Heart right ventricle (tissue), 16 donors: Measurements from ENCODE around the gene FFAR3. TPM values are rescaled to one million over a fixed set of nuclear protein-coding genes. Genes with fewer than 3 reads are reported as not detected.

Experiments
- ATAC-seq, 8 donors: fragments of 200-7000 bp; cut with Tn5 transposase; one replicate each; pipeline ENCODE4 v1.9.1; 2020; ENCODE audit warnings: mild to moderate bottlenecking in 8 of 8, moderate library complexity in 8 of 8, moderate number of reproducible peaks in 1 of 8
- DNase-seq, 2 donors: peaks; one replicate each; pipeline ENCODE4 v3.0.0-alpha.2; 2020
- H3K27ac ChIP-seq, 10 donors: fragments of 200-600 bp; sonication (generic) in 2 of 10; one replicate each; pipeline versions ENCODE4 v1.5.0 to v1.8.0; 2020 to 2022; ENCODE audit warnings: mild to moderate bottlenecking in 3 of 10
- H3K27me3 ChIP-seq, 7 donors: fragments of 200-600 bp; one replicate each; pipeline ENCODE4 v1.8.0; 2021 to 2022; ENCODE audit warnings: mild to moderate bottlenecking in 2 of 7
- H3K36me3 ChIP-seq, 9 donors: fragments of 200-600 bp; sonication (generic) in 1 of 9; one replicate each; pipeline versions ENCODE4 v1.5.0 to v1.8.0; 2020 to 2022; ENCODE audit warnings: mild to moderate bottlenecking in 2 of 9
- H3K4me1 ChIP-seq, 9 donors: fragments of 200-600 bp; sonication (generic) in 1 of 9; one replicate each; pipeline versions ENCODE4 v1.5.0 to v1.8.0; 2020 to 2022; ENCODE audit warnings: mild to moderate bottlenecking in 4 of 9
- H3K4me3 ChIP-seq, 10 donors: fragments of 200-600 bp; sonication (generic) in 2 of 10; one replicate each; pipeline versions ENCODE4 v1.5.0 to v1.8.0; 2020 to 2022; ENCODE audit warnings: mild to moderate bottlenecking in 7 of 10, moderate library complexity in 2 of 10
- H3K9me3 ChIP-seq, 11 donors: fragments of 200-600 bp in 10 of 11; sonication (generic) in 2 of 11; one replicate each; pipeline versions ENCODE4 v1.5.0 to v1.8.0; 2013 to 2022; ENCODE audit warnings: mild to moderate bottlenecking in 2 of 11, control low read depth in 1 of 11, moderate library complexity in 1 of 11
- WGBS, 2 donors: extraction: QIAGEN DNeasy Blood & Tissue Kit; methylation state at CpG; one replicate each; pipeline ENCODE4 v1.1.7; 2013; ENCODE audit warnings: inconsistent platforms in 1 of 2; 5-methylcytosine and 5-hydroxymethylcytosine counted together
- intact Hi-C, 10 donors: fragments of 100-400 bp; cut with DNase I; formaldehyde crosslinking; loops; one replicate each; pipeline versions ENCODE4 v1.11.1 to v1.14.2; 2022
- polyA plus RNA-seq, 2 donors: library from polyadenylated mRNA; stranded (reverse); fragments of 200-250 nt; gene quantifications; one replicate each; pipeline ENCODE4 v1.2.3, GENCODE V29; 2013
- total RNA-seq, 10 donors: library from RNA; stranded (reverse); fragmentation: NEBNext Ultra II Directional in 3 of 10; extraction: Animal tissue kit (Norgen Biotek cat#: 25700) in 3 of 10; gene quantifications; one replicate each; pipeline versions ENCODE4 v1.2.1 to v1.2.4, GENCODE V29; 2021 to 2023
- TF ChIP-seq, protein P1 (sequence below), 9 donors: fragments of 200-600 bp; sonication (generic) in 2 of 9; IDR thresholded peaks; one replicate each; pipeline versions ENCODE4 v1.5.0 to v1.8.0; 2021 to 2022; ENCODE audit warnings: antibody characterized with exemption in 9 of 9, mild to moderate bottlenecking in 5 of 9, moderate library complexity in 1 of 9
- donor health status: Arrhythmogenic right ventricular cardiomyopathy.
- donor health status: ischemic (EF 13 %, LVEDD 7.1; RV severe dilation, severe dysfunction).
- donor health status: healthy with polysubstance abuse.
- donor health status: DM: no; HTN: yes; CAD: no.
- donor health status: DM: no; HTN: no; CAD: no.
- donor health status: ischemic (EF 25% LVEDD 6.9; RV normal size, moderate dysfunction).
- donor health status: ischemic (EF 25% LVEDD 5.7; RV mildly dilated, moderate dysfunction).
- donor health status: healthy.
- donor health status: DM: yes; HTN: yes; CAD: no.
- donor health status: Ischemic cardiomyopathy.
- donor health status: ischemic (EF 35%, LVEDD 5.7; RV mildly dilated, moderate dysfunction).
- donor health status: nonischemic (EF 11% LVEDD 7.7; RV severe dilation, severe dysfunction).
- donor health status: DM: yes; HTN: yes; CAD: no.
- donor health status: PGD.
- donor health status: ischemic (EF 29% LVEDD 5.4; RV normal size, mild dysfunction).
- donor health status: nonischemic (EF 23%, LVEDD 6.1; RV moderate dilation, normal function).

FFAR3 gene
- total and polyA plus RNA-seq, 12 donors: 0.09 to 0.49 (median 0.40) TPM; not detected in 9

DNA sequence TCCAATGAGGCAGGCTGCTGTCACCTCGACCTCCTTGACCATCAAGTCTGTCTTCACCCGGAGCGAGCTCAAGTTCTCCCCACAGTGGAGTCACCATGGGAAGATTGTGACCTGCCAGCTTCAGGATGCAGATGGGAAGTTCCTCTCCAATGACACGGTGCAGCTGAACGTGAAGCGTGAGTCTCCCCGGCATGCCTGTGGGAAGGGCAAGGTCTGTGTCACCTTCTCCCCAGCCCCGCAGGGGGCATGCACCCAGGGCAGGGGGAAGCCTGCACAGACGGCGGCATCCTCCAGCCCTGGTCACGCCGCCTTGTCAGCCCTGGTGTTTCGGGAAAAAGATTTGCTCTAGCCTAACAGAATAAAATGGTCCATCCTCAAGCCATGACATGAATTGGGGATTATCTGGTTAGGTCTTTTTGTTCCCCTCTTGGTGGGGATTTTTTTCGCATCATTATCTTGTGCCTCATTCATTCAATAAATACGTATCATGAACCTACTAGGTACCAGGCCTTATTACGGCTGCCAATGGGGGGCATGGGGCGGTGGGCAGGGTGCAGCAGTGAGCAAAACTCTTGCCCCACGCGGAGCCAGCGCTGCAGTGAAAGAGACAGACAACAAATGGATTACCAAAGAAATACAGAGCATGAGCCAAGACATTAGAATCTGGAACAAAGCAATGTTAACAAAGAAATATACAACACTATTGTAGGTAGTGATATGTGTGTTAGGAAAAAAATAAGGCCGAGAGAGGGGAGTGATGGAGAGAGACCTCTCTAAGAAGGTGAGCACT is 21.9 kb upstream of the FFAR3 start:
- Histone ChIP-seq H3K27ac (no peak overlapping the region), H3K4me1 (no peaks in the 10 kb centered on the region), H3K4me3 (no peak overlapping the region), H3K36me3 (no peaks in the 10 kb centered on the region), H3K27me3 (peaks cover 0 to 30% (median 24%) of the 10 kb centered on the region in 7 donors), H3K9me3 (no peaks in the 10 kb centered on the region)
- TF ChIP-seq, protein P1, sequence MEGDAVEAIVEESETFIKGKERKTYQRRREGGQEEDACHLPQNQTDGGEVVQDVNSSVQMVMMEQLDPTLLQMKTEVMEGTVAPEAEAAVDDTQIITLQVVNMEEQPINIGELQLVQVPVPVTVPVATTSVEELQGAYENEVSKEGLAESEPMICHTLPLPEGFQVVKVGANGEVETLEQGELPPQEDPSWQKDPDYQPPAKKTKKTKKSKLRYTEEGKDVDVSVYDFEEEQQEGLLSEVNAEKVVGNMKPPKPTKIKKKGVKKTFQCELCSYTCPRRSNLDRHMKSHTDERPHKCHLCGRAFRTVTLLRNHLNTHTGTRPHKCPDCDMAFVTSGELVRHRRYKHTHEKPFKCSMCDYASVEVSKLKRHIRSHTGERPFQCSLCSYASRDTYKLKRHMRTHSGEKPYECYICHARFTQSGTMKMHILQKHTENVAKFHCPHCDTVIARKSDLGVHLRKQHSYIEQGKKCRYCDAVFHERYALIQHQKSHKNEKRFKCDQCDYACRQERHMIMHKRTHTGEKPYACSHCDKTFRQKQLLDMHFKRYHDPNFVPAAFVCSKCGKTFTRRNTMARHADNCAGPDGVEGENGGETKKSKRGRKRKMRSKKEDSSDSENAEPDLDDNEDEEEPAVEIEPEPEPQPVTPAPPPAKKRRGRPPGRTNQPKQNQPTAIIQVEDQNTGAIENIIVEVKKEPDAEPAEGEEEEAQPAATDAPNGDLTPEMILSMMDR (IDR thresholded peaks at IDR 0.05): no peak
- ATAC-seq: no peak
- WGBS, 2 donors: 80 to 82% methylated on average over 21 of the region's 21 CpGs
- intact Hi-C loops: no loop called here
- no peak for DNase-seq

DNA sequence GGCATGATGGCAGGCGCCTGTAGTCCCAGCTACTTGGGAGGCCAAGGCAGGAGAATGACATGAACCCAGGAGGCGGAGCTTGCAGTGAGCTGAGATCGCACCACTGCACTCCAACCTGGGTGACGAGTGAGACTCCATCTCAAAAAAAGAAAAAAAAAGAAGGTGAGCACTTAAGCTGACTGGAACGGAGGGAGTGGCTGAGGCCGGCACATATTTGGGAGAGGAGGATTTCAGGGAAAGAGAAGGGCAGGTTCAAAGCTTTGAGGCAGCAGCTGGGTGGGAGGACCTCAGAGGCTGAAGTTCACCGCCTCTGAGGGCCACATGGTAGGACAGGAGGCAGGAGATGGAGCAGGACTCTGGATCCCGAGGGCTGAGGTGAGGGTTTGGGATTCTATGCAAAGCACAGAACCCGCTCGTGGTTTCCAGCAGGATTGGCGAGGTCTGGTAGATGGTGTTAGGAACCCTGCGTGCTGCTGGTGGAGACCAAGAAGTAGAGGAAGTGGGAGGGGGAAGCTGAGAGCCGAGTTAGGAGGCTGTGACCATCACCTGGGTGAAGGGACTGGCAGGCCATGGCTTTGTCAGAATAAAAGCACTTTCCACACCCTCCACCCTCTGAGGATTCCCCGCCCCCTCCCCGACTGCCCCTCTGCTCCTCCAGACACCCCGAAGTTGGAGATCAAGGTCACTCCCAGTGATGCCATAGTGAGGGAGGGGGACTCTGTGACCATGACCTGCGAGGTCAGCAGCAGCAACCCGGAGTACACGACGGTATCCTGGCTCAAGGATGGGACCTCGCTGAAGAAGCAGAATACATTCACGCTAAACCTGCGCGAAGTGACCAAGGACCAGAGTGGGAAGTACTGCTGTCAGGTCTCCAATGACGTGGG is 20.9 kb upstream of the FFAR3 start:
- no peak overlapping the region for H3K4me3 ChIP-seq
- intact Hi-C loops: no loop called here
- no peaks in the 10 kb centered on the region for H3K4me1 ChIP-seq
- H3K36me3 ChIP-seq: no peaks in the 10 kb centered on the region
- ATAC-seq: no peak
- WGBS, 2 donors: 80 to 83% methylated on average over 25 of the region's 25 CpGs
- H3K27me3 ChIP-seq: peaks cover 0 to 29% (median 17%) of the 10 kb centered on the region in 7 donors
- DNase-seq: no peak
- no peaks in the 10 kb centered on the region for H3K9me3 ChIP-seq
- TF ChIP-seq, protein P1 (IDR thresholded peaks at IDR 0.05): no peak
- H3K27ac ChIP-seq: no peak overlapping the region

DNA sequence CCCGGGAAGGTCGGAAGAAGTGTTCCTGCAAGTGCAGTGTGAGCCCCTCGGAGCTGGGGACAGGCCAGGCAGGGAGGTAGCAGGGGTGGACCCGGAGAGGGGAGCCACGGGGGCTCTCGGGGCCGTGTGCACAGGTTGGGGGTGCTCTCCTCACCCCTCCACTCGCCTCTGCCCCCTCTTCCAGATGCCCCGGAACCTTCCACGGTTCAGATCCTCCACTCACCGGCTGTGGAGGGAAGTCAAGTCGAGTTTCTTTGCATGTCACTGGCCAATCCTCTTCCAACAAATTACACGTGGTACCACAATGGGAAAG is 20.3 kb upstream of the FFAR3 start:
- Histone ChIP-seq H3K4me3 (no peak overlapping the region), H3K4me1 (no peaks in the 10 kb centered on the region), H3K27ac (no peak overlapping the region), H3K36me3 (no peaks in the 10 kb centered on the region), H3K27me3 (peaks cover 0 to 24% (median 12%) of the 10 kb centered on the region in 7 donors), H3K9me3 (no peaks in the 10 kb centered on the region)
- ATAC-seq (no peak), DNase-seq (no peak)
- 82 to 83% methylated on average over 13 of the region's 13 CpGs for WGBS, 2 donors
- intact Hi-C loops: no loop called here
- TF ChIP-seq, protein P1 (IDR thresholded peaks at IDR 0.05): no peak

DNA sequence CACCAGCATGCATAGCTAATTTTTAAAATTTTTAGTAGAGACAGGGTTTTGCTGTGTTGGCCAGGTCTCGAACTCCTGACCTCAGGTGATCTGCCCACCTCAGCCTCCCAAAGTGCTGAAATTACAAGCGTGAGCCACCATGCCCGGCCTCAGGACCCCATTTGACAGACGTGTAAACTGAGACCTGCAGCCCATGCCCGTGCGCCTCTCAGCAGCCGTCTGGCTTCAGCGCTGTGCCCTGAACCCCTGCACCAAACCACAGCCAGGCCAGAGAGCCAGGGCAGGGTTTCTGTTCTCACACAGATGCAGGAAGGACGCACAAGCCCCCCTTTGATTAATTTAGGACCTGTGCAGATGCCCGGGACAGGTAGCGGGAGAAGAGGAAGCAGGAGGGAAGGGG is 17.8 kb upstream of the FFAR3 start:
- ATAC-seq: no peak

More for the DNA sequence above, 17.8 kb upstream of the FFAR3 start:
- Histone ChIP-seq H3K9me3 (no peaks in the 10 kb centered on the region), H3K4me3 (no peak overlapping the region), H3K27me3 (peaks cover 0 to 22% (median 2%) of the 10 kb centered on the region in 7 donors), H3K36me3 (no peaks in the 10 kb centered on the region), H3K4me1 (no peaks in the 10 kb centered on the region), H3K27ac (no peak overlapping the region)
- 81 to 91% methylated on average over 11 of the region's 11 CpGs for WGBS, 2 donors
- DNase-seq: no peak
- intact Hi-C loops: no loop called here
- TF ChIP-seq, protein P1 (IDR thresholded peaks at IDR 0.05): no peak
